GM12891 (cell line): Measurements from ENCODE around the gene CLTC.

Experiments used
- DNase-seq: peaks from one replicate; pipeline ENCODE4 v3.0.0; 2011; ENCODE audit warnings: low spot score; ENCODE audit not compliant: insufficient read length
- FAIRE-seq: peaks from 2 replicates; lab custom pipeline; 2011; peaks lifted over from hg19 to GRCh38; lab: Jason Lieb, UNC
- PAX5 ChIP-seq: IDR thresholded peaks from 2 replicates; pipeline ENCODE4 v1.6.1; 2011; ENCODE audit warnings: low read length, moderate library complexity, mild to moderate bottlenecking; ENCODE audit not compliant: insufficient read depth, severe bottlenecking
- POLR2A ChIP-seq: IDR thresholded peaks from 2 replicates; pipeline ENCODE4 v1.6.1; 2011; ENCODE audit warnings: low read depth, low read length, control low read depth
- POLR2AphosphoS5 ChIP-seq: IDR thresholded peaks from 2 replicates; pipeline ENCODE4 v1.6.1; 2011; ENCODE audit warnings: low read depth, low read length, control low read depth
- POU2F2 ChIP-seq: IDR thresholded peaks from 2 replicates; pipeline ENCODE4 v1.6.1; 2011; ENCODE audit warnings: low read depth, mild to moderate bottlenecking, control low read depth, low read length, moderate library complexity
- SPI1 ChIP-seq: IDR thresholded peaks from 2 replicates; pipeline ENCODE4 v1.6.1; 2011; ENCODE audit warnings: low read depth, low read length, control low read depth
- TAF1 ChIP-seq: IDR thresholded peaks from 2 replicates; pipeline ENCODE4 v1.6.1; 2011; ENCODE audit warnings: low read depth, low read length, control low read depth

CLTC gene

GRCh38 chr17:59617156-59617732, 2.5 kb upstream of the CLTC start:
- TF ChIP-seq PAX5 (no peak), POLR2AphosphoS5 (no peak), POLR2A (no peak), SPI1 (no peak), POU2F2 (no peak), TAF1 (no peak)
- FAIRE-seq (no peak), DNase-seq (no peak)

GRCh38 chr17:59619035-59619297, 729 bp upstream of the CLTC start:
- TF ChIP-seq SPI1 (no peak), POU2F2 (no peak), POLR2AphosphoS5 (peak; percentile 92; the same call in 1 of the 2 replicates), TAF1 (no peak), PAX5 (no peak), POLR2A (peak; percentile 93; the same call in 1 of the 2 replicates)
- DNase-seq = no peak
- no peak for FAIRE-seq

- DNase-seq (no peak), FAIRE-seq (no peak)
- no peak for TF ChIP-seq PAX5
- no peak for TF ChIP-seq TAF1
- no peak for TF ChIP-seq SPI1
- TF ChIP-seq POU2F2 = no peak
- no peak for TF ChIP-seq POLR2A
- TF ChIP-seq POLR2AphosphoS5 = no peak; the same call in 1 of the 2 replicates
Measured at GRCh38 chr17:59620064-59620359, 317 bp downstream of the CLTC start.

- FAIRE-seq = no peak
- TF ChIP-seq POU2F2 (no peak), POLR2A (peak; percentile 11; the same call in 1 of the 2 replicates)
- DNase-seq = no peak
Measured at GRCh38 chr17:59620518-59621259, 994 bp downstream of the CLTC start.

GRCh38 chr17:59621771-59622170, 2.1 kb downstream of the CLTC start:
- no peak for DNase-seq
- FAIRE-seq = no peak
- TF ChIP-seq SPI1 = no peak

GRCh38 chr17:59623151-59623550, 3.5 kb downstream of the CLTC start:
- no peak for TF ChIP-seq TAF1
- TF ChIP-seq SPI1 = no peak
- TF ChIP-seq PAX5 = no peak
- no peak for TF ChIP-seq POLR2AphosphoS5
- no peak for TF ChIP-seq POU2F2
- no peak for TF ChIP-seq POLR2A
- DNase-seq (no peak), FAIRE-seq (no peak)

GRCh38 chr17:59626756-59627155, 7.1 kb downstream of the CLTC start:
- TF ChIP-seq POU2F2 (no peak), SPI1 (no peak), TAF1 (no peak), PAX5 (no peak)
- FAIRE-seq = no peak
- no peak for DNase-seq

GRCh38 chr17:59627274-59627673, 7.6 kb downstream of the CLTC start:
- DNase-seq = no peak
- FAIRE-seq = no peak
- TF ChIP-seq PAX5 = no peak
- no peak for TF ChIP-seq POLR2AphosphoS5
- TF ChIP-seq SPI1 = no peak
- TF ChIP-seq TAF1 = no peak
- no peak for TF ChIP-seq POU2F2
- TF ChIP-seq POLR2A = no peak

GRCh38 chr17:59627770-59628171, 8.1 kb downstream of the CLTC start:
- no peak for TF ChIP-seq SPI1
- no peak for TF ChIP-seq POLR2AphosphoS5
- DNase-seq = no peak
- FAIRE-seq = peak; percentile 68

- DNase-seq (no peak), FAIRE-seq (no peak)
- TF ChIP-seq PAX5 (no peak), SPI1 (no peak), POU2F2 (no peak), TAF1 (no peak), POLR2AphosphoS5 (no peak), POLR2A (no peak)
Measured at GRCh38 chr17:59629174-59629573, 9.5 kb downstream of the CLTC start.

GRCh38 chr17:59631276-59631675, 11.6 kb downstream of the CLTC start:
- TF ChIP-seq PAX5 (no peak), POU2F2 (no peak), POLR2AphosphoS5 (no peak), TAF1 (no peak), SPI1 (no peak), POLR2A (no peak)
- no peak for FAIRE-seq

GRCh38 chr17:59632398-59632797, 12.7 kb downstream of the CLTC start:
- TF ChIP-seq POLR2AphosphoS5 = no peak
- no peak for TF ChIP-seq TAF1
- TF ChIP-seq PAX5 = no peak
- TF ChIP-seq POLR2A = no peak
- TF ChIP-seq POU2F2 = no peak
- no peak for TF ChIP-seq SPI1
- FAIRE-seq (no peak), DNase-seq (no peak)

More at GRCh38 chr17:59631276-59631675, 11.6 kb downstream of the CLTC start:
- DNase-seq = no peak
